AG04450 (cell line): ENCODE data around the gene LSM3. TPM values are rescaled to one million over a fixed set of nuclear protein-coding genes. Genes with fewer than 3 reads are reported as not detected.

ENCODE experiments used
- CTCF ChIA-PET: fragments of 300-600, 350-600 bp; formaldehyde crosslinking; extraction: SDS; loops from one replicate; lab custom pipeline; 2022; ENCODE audit warnings: antibody characterized with exemption, inconsistent platforms; lab: Charles Lee
- POLR2A ChIA-PET: fragments of 350-600 bp; formaldehyde crosslinking; extraction: SDS; loops from one replicate; lab custom pipeline; 2021; ENCODE audit warnings: antibody characterized with exemption, inconsistent platforms; lab: Yijun Ruan, JAX
- DNase-seq: peaks from one replicate; pipeline ENCODE4 v3.0.0-alpha.2; 2011; ENCODE audit warnings: low read depth, low spot score
- H3K27ac ChIP-seq: one replicate; pipeline ENCODE4 v1.5.1; 2012; ENCODE audit warnings: low read depth, low read length, control low read depth
- H3K27me3 ChIP-seq: one replicate; pipeline ENCODE4 v1.6.0; 2012; ENCODE audit warnings: low read length; ENCODE audit not compliant: control insufficient read depth, insufficient read depth
- H3K4me3 ChIP-seq: 2 replicates; pipeline ENCODE4 v1.5.1; 2011; ENCODE audit warnings: mild to moderate bottlenecking, low read depth, low read length, control low read depth
- H3K9me3 ChIP-seq: 2 replicates; pipeline ENCODE4 v1.5.1; 2012; ENCODE audit warnings: low read length; ENCODE audit not compliant: control insufficient read depth, insufficient read depth
- polyA plus RNA-seq: library from polyadenylated mRNA; depleted of rRNA; stranded (reverse); fragments of >200 nt; gene quantifications from 2 replicates; pipeline ENCODE4 v1.2.3, GENCODE V29; 2011
- TF ChIP-seq, protein P1 (sequence below): IDR thresholded peaks from 2 replicates; pipeline ENCODE4 v1.5.1; 2011; ENCODE audit warnings: low read depth, low read length, control low read depth, inconsistent platforms

The LSM3 gene
- polyA plus RNA-seq, 1 experiment = 11.9 TPM

DNA sequence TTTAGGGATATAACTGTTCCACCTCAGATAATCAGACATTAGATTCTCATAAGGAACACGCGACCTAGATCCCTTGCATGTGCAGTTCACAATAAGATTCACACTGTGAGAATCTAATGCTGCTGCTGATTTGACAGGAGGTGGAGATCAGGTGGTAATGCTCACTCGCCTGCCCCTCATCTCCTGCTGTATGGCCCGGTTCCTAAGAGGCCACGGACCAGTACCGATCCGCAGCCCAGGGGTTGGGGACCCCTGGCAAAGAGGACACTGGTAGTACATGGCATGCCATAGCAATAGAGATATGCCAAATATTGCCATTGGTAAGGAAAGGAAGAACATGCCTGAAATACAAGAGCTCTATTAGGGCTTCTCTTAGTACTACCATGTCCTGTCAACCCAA, 59.7 kb downstream of the LSM3 start:
- ChIA-PET CTCF (interaction anchor here (1.0 to 3.4 kb wide), 2 partner anchors 35 to 230 kb away, joined by 4 to 12 read pairs; no protein-coding TSS in a partner anchor), POLR2A (no interaction called here)
- no peak for DNase-seq
- H3K9me3 ChIP-seq = peaks cover 8% of the 10 kb centered on the region
- H3K27me3 ChIP-seq = no peaks in the 10 kb centered on the region
- H3K4me3 ChIP-seq = no peak overlapping the region
- TF ChIP-seq, protein P1, sequence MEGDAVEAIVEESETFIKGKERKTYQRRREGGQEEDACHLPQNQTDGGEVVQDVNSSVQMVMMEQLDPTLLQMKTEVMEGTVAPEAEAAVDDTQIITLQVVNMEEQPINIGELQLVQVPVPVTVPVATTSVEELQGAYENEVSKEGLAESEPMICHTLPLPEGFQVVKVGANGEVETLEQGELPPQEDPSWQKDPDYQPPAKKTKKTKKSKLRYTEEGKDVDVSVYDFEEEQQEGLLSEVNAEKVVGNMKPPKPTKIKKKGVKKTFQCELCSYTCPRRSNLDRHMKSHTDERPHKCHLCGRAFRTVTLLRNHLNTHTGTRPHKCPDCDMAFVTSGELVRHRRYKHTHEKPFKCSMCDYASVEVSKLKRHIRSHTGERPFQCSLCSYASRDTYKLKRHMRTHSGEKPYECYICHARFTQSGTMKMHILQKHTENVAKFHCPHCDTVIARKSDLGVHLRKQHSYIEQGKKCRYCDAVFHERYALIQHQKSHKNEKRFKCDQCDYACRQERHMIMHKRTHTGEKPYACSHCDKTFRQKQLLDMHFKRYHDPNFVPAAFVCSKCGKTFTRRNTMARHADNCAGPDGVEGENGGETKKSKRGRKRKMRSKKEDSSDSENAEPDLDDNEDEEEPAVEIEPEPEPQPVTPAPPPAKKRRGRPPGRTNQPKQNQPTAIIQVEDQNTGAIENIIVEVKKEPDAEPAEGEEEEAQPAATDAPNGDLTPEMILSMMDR = no peak
- H3K27ac ChIP-seq = no peak overlapping the region

DNA sequence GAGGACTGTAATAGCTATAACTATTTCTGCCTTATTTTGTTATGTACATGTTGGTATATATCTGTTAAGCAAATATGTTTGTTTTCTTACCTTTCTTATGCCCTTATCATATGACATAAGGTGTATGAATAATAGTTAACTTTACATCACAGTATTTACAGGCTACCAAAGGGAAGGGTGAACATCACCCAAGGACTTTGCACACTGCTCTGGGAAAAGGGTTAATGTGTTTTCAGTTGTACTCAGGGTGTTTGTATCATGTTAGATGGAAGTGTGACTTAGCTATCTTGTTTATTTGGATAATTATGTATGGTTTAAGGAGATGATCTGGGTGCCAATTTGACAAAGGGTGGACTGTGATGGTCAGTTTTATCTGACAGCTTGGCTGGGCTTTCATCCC, 60.3 kb downstream of the LSM3 start:
- Histone ChIP-seq H3K9me3 (peaks cover 7% of the 10 kb centered on the region), H3K27ac (no peak overlapping the region), H3K4me3 (no peak overlapping the region), H3K27me3 (no peaks in the 10 kb centered on the region)
- CTCF ChIA-PET = interaction anchor here (1.0 to 3.4 kb wide), 2 partner anchors 35 to 229 kb away, joined by 4 to 12 read pairs; no protein-coding TSS in a partner anchor
- TF ChIP-seq, protein P1 = no peak
- DNase-seq = no peak
- POLR2A ChIA-PET = no interaction called here

DNA sequence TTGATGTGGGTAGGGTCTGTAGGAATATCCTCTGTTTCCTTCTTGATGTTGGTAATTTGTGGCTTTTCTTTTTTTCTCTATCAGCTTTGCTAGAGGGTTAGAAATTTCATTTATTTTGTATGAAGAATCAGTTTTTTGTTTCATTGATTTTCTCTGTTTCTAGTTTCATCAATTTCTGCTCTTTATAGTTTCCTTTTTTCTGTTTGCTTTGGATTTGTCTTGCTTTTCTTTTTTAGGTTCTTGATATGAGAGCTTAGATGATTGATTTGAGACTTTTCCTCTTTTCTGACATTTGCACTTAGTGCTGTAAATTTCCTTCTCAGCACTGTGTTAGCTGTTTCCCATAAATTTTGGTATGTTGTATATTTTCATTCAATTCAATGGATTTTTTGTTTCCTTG, 61.3 kb downstream of the LSM3 start:
- ChIA-PET CTCF (interaction anchor here (3.4 kb wide), 1 partner anchor 36 kb away, joined by 12 read pairs; no protein-coding TSS in a partner anchor), POLR2A (no interaction called here)
- H3K27ac ChIP-seq = no peak overlapping the region
- no peak overlapping the region for H3K4me3 ChIP-seq
- peaks cover 4% of the 10 kb centered on the region for H3K9me3 ChIP-seq
- no peaks in the 10 kb centered on the region for H3K27me3 ChIP-seq
- no peak for DNase-seq
- TF ChIP-seq, protein P1 = no peak

DNA sequence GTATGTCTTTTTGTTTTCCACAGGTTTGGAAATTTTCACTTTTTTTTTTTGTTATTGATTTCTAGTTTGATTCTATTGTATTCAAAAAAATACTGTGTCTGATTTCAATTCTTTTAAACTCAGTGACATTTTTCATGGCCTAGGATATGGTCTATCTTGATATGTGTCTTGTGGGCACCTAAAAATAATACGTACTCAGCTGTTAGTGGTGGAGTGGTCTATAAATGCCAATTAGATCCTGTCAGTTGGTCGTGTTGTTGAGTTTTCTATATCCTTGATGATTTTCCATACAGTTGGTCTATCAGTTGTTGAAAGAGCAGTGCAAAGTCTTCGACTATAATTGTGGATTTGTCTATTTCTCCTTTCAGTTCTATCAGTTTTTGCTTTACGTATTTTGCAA, 61.7 kb downstream of the LSM3 start:
- TF ChIP-seq, protein P1 = no peak
- Histone ChIP-seq H3K4me3 (no peak overlapping the region), H3K9me3 (peaks cover 4% of the 10 kb centered on the region; the same call in 1 of the 2 replicates), H3K27ac (no peak overlapping the region), H3K27me3 (no peaks in the 10 kb centered on the region)
- no peak for DNase-seq
- POLR2A ChIA-PET = no interaction called here
- CTCF ChIA-PET = interaction anchor here (3.4 kb wide), 1 partner anchor 37 kb away, joined by 12 read pairs; no protein-coding TSS in a partner anchor

DNA sequence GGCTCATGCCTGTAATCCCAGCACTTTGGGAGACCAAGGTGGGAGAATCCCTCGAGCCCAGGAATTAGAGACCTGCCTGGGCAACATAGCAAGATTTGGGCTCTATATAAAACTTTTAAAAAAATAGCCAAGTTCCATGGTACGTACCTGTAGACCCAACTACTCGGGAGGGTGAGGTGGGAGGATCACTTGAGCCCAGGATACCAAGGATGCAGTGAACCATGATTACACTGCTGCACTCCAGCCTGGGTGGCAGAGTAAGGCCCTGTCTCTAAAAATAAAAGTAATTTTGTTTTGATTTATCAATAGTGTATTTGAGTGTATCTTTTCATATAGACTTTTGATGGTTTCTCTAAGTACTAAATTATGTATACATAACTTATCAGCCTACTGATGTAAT, 63.1 kb downstream of the LSM3 start:
- TF ChIP-seq, protein P1 = no peak
- Histone ChIP-seq H3K27me3 (no peaks in the 10 kb centered on the region), H3K27ac (no peak overlapping the region), H3K4me3 (no peak overlapping the region), H3K9me3 (peaks cover 11% of the 10 kb centered on the region)
- POLR2A ChIA-PET = no interaction called here
- DNase-seq = no peak
- CTCF ChIA-PET = interaction anchor here (0.9 to 3.0 kb wide), 2 partner anchors 9 to 38 kb away, joined by 3 to 14 read pairs; no protein-coding TSS in a partner anchor
